GM19351 (cell line): Measurements from ENCODE around the gene BRD1.
A peak's percentile ranks its signal among the peaks of the same experiment; 100 is the strongest.

Experiments
- ATAC-seq: cut with Tn5 transposase; IDR thresholded peaks from one replicate; pipeline ENCODE4 v1.9.1; 2021; ENCODE audit warnings: mild to moderate bottlenecking, moderate library complexity; ENCODE audit not compliant: unreplicated experiment

Gene BRD1

GRCh38 chr22:49735411-49735900, 92.2 kb downstream of the BRD1 start:
- no peak for ATAC-seq

DNA sequence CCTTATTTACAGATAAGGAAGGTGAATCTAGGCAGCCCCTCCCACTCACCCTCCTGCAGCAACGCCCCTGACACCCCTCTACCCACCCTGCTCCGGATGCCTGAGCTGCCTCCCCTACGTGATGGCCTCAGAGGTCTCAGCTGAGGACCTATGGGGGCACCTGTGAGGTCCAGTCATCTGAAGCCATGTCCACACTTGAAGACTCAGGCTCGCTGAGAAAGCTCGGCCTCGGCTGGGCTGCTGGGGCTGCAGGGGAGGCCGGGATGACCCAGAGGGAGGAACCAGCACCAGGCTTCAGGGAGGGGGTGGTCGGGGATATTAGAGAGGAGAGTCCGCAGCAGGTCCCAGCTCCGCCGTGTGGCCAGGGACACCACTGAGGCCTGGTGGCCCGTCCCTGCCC, 92.8 kb downstream of the BRD1 start:
- ATAC-seq, result no peak

- no peak for ATAC-seq
Observed at GRCh38 chr22:49734390-49734789, 93.3 kb downstream of the BRD1 start.

- no peak for ATAC-seq
Observed at GRCh38 chr22:49733631-49734030, 94.0 kb downstream of the BRD1 start.

DNA sequence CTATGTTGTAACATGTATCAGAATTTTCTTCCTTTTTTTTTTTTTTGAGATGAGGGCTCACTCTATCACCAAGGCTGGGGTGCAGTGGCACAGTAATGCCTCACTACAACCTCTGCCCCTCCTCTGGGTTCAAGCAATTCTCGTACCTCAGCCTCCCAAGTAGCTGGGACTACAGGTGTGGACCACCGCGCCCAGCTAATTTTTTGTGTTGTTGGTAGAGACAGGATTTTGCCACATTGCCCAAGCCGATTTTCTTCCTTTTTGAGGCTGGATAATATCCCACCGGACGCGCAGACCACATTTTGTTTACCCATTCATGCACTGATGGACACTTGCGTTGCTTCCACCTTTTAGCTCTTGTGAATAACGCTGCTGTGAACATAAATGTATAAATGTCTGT, 97.0 kb downstream of the BRD1 start:
- no peak for ATAC-seq

DNA sequence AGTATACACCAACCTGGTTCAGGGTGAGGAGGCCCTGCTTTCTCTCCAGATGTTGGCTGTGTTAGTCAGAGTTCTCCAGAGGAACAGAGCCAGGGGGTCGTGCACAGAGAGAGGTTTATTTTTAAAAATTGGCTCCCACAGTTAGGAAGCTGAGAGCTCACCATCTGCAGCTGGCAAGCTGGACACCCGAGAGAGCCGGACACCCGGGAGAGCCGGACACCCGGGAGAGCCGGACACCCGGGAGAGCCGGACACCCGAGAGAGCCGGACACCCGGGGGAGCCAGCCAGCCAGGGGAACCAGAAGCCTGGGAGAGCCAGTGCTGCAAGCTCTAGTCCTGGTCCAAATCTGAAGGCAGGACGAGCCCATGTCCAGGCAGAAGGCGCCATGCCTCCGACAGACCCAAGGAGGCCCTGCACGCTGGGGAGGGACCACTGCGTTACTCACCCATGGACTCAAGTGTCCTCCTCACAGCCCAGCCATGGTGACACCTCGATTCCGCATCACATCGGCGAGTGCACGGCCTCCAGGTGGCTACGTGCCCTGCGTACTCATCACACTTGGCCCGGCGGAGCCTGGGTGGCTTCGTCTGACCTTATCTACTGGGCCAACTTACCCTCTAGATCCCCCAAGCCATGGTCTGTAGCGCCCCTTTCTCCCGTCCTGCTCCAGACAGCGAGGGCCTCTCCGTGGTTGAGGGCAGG, 99.0 kb downstream of the BRD1 start:
- no peak for ATAC-seq

- no peak for ATAC-seq
Observed at GRCh38 chr22:49727881-49728569, 99.6 kb downstream of the BRD1 start.

GRCh38 chr22:49727191-49727880, 100.3 kb downstream of the BRD1 start:
- no peak for ATAC-seq

DNA sequence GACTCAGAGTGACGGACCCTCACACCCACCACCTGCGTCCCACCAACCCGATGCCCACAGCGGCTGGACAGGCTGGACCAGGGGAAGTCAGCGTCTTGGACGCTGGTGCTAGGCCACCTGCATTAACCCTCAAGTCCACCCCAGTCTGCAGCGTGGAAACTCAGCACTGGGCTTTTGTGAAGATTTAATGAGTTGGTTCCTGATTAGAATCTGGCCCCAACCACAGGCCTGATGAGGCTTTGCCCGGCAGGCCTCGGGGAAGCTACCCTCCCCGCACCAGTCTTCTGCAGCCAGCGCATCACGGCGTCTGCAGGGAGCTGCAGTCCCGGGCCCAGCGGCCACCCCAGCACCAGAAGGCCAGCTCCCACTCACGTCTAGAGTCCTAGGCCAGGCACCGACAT, 101.0 kb downstream of the BRD1 start:
- ATAC-seq, result no peak

DNA sequence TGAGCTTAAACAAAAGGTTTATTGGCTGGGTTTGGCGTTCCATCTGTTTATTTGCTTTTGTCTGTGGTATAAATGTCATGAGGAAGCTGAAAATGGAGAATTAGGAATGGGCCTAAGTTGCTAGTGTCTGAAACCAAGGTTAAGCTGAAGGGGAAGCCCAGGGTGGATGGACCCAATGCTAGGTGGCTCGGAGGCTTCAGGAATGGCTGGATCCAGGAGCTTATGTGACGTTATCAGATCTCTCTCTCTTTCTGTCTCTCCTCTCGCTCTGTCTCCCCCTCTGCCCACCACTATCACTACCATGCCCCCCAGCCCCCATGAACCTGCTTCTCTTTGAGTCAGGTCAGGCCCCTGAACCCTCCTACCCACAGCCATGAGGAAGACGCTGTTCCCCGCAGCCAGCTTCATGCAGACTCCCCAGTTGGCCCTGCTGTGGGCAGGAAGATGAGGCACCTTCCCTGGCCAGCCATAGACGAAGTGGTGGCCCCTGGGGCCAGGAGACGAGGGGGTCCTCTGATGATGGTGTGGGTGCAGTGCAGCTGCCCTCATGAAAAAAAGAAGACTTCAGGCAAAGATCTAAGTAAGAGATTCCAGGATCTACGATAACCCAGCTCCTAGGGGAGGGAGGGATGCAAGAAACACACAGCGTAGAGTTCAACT, 101.5 kb downstream of the BRD1 start:
- ATAC-seq, result no peak

DNA sequence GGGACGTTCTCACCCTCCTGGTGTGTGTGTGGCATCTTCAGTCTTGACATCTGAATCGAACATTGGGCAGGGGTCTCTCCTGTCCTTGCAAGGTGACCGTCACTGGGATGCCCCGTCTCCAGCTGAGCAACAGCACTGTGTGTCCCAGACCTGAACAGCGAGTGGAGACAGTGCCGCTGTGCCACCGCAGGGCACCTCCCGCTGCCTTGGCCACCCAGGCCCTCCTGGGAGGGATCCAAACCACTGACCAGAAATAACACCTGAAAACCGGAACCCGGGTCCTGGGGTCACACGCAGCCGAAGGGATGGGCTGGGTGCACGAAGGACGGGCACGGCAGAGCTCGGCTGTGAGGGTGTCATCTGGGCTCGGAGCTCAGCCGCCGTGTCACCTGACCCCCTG, 102.2 kb downstream of the BRD1 start:
- ATAC-seq, result no peak

GRCh38 chr22:49724893-49725489, 102.7 kb downstream of the BRD1 start:
- ATAC-seq, result peak; percentile 60

GRCh38 chr22:49724030-49724892, 103.4 kb downstream of the BRD1 start:
- peak; percentile 11 for ATAC-seq

- ATAC-seq, result no peak
Observed at GRCh38 chr22:49723478-49724029, 104.1 kb downstream of the BRD1 start.
